Activated CD4-positive, alpha-beta T cell treated with anti-CD3 and anti-CD28 coated beads, Interleukin-2, amount 50 U/mL, for 16 hours (primary cell): ENCODE measurements around the gene ARID5A.
"Not testable (repeated sequence)": the region's sequence is repeated elsewhere in the genome, so short reads cannot be mapped to it uniquely, and the experiment has no call there.

ENCODE experiments used
- DNase-seq: peaks from one replicate; pipeline ENCODE4 v3.0.0-alpha.2; 2020

ARID5A gene

DNA sequence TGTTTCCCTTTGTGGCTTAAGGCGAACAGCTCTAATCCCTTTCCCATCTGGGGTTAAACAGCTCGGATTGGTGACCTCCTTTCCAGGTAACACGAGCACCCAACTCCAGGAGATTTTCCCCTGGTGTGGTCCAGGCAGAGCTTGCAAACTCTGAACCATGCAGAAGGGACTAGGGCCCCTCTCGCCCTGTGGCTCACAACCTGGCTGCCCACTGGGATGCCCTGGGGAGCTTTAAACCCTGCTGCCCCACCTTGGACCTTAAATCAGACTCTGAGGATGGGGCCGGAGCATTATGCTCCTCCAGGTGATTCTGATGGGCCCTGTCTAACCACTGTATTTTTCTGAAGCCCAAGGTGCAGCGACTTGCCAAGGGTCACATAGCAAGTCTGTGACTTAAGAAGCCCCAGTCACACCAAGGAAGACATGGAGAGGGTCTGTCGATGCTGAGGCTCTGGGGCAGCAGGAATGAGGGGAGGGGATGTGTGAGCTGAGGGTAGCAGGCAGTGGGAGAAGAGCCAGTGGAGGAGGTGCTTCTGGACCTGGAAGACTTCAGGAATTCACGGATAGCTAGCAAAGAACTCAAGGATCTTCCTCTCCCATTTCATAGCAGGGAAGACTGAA lies 5.9 kb downstream of the ARID5A start:
- DNase-seq, result no peak

DNA sequence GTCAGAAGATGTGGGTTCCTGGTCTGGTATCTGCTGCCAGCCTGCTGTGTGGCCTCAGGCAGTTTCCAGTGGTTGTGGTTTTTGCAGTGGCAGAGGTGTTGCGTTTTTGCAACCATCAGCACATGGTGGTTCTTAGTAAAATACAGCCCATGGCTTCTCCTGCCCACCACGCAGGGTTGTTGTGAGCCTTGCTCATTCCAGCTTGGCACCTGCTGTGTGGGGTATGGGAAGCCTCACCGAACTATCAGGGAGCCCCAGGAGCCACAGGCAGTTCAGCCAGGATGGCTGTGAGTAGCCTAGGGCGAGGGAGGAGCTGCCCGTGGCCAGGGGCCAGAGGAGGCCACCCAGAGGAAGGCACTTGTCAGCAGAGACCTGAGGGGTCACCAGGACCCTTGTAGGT lies 9.8 kb downstream of the ARID5A start:
- DNase-seq, result peak; percentile 71

DNA sequence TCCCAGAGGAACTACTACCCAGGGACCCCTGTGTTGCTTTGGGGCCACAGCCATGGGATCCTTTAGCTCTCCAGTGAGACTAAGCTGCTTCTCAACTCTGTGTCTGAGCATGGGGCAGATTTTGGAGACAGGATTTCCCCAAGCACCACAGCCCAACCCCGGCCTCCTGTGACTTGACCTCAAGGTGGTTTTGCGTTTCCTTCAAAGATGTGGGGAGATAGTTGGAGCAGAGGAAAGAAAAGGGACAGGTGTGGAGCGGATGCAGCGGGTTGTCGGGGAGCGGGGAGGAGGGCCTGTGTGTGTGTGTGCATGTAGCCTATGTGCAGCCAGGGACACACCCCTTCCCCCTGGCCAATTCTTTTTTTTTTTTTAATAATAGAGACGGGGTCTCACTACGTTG lies 10.2 kb downstream of the ARID5A start:
- DNase-seq, result peak; percentile 58

DNA sequence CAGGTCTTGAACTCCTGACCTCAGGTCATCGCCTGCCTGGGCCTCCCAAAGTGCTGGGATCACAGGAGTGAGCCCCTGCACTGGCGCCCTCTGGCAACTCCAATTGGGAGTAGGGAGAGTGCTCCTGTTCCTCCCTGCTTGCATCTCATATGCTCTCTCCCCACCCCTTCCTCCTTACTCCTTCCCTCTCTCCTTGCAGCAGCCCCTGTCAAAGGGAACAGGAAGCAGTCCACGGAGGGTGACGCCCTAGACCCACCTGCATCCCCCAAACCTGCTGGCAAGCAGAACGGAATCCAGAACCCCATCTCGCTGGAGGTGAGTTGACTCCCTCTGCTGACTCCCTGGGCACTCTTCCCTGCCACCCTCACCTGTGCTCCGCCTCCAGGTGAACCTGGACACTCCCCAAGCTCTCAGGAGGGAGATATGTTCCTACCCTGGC lies 10.7 kb downstream of the ARID5A start:
- no peak for DNase-seq

DNA sequence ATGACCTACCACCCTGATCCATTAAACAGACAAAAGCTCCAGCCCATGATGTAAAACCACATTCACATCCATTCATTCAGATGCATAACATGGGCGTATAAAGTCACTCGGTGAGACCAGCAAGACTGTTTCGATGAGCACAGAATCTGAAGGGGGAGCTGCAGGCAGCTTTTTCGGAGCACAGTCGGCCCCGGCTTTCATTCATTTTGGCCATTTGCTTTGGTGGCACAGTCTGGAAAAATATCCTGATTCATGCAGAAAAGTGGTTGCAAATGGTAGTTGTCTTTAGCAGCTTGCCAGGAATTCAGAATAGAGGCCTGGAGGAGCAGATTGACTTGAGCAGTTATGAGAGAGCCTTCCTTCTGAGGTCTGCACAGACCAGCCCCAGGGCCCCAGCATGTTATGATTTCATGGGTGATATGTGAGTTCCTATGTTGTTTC lies 11.2 kb downstream of the ARID5A start:
- DNase-seq, result no peak

DNA sequence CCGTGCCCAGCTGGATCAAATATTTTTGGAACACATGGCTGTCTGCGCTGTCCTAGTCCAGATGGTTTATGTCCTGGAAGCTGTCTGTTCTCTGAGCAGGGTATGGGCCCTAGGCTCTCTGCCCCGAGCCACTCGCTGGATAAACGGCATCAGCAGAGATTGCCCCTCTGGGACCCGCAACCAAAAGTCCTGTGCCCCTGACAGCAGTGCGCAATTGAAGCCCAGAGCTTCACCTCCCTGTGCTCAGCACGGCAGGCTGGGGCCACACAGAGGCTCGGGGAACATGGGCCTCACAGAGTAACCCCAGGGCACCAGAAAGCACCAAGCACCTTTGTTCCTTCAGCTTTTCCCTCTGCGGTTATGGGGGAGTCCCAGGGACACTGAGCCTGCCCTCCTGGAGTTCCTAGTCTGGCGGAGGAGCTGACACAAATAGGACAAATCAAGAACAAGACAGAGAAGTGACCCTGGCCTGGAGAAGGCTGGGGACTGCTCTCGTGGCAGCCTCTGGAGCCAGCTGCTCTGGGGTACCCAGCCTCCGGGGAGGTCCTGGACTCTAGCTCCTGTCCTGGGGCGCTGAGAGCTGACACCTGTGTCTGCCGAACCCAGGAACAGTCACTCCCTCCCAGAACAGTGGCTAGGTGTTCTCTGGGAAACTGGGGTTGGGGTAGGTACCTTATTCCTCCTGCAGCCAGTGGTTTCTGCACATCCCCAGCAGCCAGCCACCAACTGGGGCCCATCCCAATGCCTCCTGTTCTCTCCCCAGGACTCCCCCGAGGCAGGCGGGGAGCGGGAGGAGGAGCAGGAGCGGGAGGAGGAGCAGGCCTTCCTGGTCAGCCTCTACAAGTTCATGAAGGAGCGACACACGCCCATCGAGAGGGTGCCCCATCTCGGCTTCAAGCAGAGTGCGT lies 12.3 kb downstream of the ARID5A start:
- DNase-seq, result no peak

DNA sequence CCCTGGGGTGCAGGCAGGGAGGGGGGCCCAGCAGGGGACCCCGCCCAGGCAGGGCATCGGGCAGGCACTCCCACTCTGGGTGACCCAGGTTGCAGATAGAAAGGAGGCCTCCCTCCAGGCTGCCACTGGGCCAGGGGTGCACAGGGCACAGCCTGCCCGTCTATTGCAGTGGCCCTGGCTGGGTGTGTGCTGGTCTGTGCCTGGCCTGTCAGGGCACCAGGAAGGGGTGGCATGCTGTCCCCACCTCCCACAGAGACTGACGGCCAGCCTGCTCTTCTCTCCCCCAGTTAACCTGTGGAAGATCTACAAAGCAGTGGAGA lies 12.9 kb downstream of the ARID5A start:
- DNase-seq, result no peak

DNA sequence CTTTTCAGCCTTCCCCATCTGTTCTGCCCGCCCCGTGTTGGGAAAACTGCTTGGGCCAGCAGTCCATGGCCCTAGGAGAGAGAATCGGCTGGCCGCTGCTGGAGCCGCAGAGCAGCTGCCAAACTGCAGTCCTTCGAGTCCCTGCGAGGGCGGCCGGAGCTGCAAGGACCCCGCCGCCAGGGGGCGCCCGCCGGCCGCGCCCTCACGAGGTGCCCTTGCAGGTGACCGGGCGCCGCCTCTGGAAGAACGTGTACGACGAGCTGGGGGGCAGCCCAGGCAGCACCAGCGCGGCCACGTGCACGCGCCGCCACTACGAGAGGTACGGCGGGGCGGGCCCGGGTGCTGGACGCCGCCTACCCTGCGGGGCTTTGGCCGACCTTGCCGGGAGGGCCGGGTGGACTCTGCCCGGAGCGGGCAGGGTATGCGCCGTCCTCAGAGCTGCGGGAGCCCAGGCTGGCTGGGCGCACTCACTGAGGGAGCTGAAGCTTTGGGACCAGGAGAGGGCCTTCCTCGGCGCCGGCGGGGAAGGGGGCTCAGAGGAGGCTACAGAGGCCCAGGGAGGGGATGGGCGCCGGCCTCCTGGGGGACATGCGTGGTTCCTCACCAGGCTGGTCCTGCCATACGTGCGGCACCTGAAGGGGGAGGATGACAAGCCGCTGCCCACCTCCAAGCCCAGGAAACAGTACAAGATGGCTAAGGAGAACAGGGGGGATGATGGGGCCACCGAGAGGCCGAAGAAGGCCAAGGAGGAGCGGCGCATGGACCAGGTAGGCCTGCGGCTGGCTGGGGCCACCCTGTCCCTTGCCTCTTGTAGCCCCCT lies 13.6 kb downstream of the ARID5A start:
- no peak for DNase-seq

DNA sequence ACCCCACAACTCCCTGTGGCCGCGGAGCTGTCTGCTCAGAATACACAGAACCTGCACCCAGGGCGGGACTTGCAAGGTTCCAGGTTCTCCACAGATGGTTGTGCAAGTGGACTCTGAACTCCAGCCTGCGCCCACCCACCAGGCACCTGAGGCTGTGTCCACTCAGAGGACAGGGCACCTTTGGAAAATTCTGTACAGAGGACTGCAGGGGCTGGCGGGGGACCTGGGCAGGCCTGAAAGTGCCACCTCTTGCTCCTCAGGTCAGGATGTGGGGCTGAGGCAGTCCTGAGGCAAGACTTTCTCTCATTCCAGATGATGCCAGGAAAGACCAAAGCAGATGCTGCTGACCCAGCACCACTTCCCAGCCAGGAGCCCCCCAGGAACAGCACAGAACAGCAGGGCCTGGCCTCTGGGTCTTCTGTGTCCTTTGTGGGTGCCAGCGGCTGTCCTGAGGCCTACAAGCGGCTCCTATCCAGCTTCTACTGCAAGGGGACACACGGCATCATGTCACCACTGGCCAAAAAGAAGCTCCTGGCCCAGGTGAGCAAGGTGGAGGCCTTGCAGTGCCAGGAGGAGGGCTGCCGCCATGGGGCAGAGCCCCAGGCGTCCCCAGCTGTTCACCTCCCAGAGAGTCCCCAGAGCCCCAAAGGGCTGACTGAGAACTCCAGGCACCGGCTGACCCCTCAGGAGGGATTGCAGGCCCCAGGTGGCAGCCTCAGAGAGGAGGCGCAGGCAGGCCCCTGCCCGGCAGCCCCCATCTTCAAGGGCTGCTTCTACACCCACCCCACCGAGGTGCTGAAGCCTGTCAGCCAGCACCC lies 14.4 kb downstream of the ARID5A start:
- no peak for DNase-seq

DNA sequence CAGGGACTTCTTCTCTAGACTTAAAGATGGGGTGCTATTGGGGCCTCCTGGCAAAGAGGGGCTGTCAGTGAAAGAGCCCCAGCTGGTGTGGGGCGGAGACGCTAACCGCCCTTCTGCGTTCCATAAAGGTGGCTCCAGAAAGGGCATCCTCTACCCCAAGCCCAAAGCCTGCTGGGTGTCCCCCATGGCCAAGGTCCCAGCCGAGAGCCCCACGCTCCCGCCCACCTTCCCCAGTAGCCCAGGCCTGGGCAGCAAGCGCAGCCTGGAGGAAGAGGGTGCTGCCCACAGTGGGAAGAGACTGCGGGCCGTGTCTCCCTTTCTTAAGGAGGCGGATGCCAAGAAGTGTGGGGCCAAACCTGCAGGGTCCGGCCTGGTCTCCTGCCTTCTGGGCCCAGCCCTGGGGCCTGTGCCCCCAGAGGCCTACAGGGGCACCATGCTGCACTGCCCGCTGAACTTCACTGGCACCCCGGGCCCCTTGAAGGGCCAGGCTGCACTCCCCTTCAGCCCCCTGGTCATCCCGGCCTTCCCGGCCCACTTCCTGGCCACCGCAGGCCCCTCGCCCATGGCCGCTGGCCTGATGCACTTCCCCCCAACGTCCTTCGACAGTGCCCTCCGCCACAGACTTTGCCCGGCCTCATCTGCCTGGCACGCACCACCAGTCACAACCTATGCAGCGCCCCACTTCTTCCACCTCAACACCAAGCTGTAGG lies 15.2 kb downstream of the ARID5A start:
- DNase-seq, result no peak

DNA sequence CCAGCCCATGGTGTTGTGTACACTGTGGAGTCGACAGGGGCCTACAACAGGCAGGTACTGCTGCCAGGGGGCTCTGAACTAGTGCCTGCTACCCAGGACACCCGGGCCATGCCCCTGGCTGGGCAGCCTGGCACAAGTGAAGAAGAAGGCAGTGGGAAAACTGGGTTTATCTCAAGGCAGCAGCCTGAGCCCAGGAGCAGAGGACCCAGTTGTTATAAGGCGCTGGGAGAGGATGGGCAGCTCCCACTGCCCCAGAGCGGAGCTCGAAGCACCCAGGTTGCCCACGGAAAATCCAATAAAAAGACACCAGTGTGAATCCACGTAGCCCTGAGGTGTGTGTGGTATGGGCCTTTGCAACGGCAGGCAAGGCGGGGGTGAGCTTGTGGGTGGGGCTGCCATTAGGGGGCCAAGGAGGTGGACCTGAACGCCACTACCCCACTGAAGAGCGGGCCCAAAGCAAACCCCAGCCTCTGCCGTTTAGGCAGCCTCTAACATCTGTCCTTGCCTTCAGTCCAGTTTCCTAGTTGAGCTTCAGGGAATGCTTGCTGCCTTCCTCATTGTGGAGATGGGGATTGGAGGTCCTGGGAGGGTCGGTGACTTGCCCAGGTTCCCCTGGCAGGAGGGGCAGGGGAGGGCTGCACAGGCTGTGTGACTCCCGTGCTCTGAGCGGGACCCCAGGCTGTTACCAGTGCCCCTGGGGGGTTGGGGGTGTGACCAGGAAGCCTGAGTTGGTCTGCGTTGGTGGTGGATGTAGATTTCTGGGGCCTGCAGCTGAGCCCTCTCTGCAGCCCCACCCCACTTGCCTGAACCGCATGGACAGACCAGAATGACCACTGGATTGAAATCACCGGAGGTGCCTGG lies 16.0 kb downstream of the ARID5A start:
- no peak for DNase-seq

DNA sequence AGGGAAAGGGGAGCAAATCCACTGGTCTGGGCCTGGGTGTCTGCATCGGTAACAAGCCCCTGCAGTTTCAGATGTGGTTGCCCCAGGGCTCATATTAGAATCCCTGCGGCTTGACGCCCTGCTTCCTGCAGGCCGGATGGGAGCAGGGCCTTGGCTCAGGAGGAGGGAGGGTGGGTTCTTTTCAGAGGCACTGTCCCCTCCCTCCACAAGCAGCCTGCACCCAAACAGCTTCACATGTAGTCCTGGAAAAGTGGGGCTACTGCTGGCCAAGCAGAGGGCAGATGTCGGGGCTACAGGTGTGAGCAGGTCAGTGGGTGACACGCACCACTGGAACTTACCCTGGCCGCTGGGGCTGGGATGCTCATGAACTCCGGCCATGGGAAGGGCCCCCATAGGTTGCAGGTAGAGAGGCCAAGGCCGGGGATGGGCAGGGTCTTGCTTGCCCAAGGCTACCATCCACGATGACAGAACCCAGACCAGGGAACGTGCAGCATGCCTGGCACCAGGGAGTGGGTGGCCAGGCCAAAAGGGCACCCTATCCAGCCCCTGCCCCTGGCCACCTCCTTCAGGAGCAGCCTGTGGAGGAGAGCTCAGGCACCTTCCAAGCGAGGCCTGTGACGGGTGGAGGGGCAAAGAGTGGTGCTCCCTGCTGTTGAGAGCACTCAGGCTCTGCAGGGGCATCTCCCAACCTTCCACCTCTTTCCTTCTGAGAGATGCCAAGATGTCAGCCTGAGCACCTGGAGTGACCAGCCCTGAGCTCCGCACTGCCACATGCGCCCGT lies 16.8 kb downstream of the ARID5A start:
- DNase-seq, result no peak

DNA sequence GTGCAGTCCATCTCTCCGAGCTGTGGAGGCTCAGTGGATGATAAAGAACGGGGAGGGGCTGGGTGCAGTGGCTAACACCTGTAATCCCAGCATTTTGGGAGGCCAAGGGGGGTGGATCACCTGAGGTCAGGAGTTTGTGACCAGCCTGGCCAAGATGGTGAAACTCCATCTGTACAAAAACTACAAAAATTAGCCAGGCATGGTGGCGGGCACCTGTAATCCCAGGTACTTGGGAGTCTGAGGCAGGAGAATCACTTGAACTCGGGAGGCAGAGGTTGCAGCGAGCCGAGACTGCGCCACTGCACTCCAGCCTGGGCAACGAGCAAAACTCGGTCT lies 17.4 kb downstream of the ARID5A start:
- not testable (repeated sequence) for DNase-seq

DNA sequence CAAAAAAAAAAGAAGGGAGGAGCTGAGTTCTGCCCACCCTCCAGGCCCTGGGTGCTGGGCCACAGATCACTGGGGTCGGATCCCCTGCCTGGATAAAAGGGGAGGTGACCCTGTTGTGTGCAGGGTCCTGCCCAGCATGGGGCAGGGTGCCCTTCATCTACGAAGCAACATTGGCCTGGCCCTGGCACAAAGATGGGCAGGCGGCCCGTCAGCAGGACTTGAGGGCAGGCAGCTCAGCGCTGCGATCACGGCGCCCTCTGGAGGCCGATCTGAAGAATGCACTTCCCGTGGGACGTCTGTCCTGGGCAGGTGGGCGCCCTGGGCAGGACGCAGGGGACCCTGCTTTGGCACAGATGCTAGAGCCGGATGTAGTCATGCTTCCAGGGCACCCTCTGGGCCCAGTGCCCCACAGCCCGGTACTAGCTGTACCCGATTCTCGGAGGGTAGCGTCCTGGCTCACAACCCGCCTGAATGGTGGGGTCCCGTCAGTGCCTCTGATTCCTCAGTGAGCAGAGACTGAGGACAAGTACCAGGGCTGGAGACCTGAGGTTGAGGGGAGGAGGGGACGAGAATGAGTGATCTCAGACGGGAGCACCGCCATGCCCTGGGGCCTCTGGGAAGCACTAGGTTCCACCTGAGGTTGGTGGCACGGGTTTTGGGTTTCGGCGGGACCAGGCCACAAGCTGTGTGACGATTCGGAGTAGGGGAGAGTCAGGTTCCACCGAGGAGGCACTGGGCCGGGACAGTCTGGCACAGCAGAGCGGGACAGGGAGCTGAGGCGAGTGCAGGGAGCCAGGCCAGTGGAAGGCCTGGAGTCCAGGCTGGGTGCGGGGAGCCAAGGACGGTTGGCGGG lies 18.0 kb downstream of the ARID5A start:
- DNase-seq, result peak; percentile 62

DNA sequence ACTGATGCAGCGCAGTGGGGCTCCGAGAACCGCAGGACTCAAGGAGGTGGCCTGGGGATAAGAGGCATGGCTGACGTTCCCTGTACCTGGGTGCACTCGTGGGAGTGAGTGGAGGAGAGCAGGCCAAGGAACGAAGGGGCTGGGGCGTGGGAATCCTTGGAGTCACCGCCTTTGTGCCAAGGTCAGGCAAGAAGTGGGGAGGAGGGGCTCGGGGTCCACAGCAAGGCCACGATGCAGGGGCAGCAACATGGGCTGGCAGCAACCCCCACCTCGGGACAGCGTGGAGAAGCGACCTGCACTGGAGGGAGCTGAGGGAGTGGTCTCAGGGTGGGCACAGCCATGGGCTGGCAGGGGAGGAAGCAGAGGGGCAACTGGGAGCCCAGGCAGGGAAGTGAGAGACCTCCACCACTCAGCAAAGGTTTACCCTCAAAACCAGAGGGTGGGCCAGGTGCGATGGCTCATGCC lies 18.6 kb downstream of the ARID5A start:
- no peak for DNase-seq

DNA sequence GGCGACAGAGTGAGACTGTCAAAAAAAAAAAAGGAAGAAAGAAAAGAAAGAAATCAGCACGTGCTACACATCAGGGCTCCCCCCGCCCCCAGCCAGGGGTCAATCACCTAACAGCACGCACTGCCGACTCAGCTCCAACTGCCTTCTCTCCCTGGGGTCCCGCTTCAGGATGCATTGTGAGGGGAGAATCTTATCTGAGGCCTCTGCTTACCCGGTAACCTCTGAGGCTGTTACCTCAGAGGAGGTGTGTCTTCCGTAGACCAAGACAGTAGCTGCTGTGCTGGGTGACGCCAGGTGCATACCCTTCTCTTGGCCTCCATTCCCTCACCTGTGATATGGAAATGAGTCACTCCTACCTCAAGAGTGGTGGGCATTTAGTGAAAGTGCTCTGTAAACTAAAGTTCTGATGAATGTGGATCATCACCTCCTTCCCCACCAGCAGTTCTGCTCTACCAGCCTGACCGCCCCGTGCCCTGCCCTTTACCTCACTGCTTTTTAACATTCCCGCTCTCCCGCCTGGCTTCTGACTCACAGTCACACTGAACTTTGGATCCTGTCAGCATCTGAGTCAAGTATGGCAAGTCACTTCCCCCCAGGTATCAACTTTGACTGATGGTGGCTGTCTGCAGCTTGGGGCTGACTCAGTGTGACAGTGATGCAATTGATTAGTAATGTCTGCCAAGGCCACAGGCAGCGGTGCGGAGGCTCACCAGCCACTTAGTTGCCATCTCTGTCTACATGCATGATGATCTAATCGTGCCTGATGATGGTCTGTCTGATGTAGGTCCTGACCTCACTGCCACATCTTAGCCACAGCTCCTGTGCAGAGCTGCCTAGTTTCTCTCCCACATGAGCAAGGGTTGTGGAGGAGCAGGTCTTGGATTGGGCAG lies 20.1 kb downstream of the ARID5A start:
- DNase-seq, result peak; percentile 79

DNA sequence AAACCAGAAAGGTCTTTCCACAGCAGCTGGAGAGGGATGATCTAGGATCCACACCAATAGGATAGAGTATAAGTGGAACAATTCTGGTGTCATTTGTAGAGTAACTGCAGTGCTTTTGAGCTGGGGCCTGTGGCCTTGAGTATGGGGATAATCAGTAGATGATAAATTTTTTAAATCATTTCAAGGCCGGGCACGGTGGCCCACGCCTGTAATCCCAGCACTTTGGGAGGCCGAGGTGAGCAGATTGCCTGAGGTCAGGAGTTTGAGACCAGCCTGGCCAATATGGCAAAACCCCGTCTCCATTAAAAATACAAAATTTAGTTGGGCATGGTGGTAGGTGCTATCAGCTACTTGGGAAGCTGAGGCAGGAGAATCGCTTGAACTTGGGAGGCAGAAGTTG lies 20.9 kb downstream of the ARID5A start:
- not testable (repeated sequence) for DNase-seq

DNA sequence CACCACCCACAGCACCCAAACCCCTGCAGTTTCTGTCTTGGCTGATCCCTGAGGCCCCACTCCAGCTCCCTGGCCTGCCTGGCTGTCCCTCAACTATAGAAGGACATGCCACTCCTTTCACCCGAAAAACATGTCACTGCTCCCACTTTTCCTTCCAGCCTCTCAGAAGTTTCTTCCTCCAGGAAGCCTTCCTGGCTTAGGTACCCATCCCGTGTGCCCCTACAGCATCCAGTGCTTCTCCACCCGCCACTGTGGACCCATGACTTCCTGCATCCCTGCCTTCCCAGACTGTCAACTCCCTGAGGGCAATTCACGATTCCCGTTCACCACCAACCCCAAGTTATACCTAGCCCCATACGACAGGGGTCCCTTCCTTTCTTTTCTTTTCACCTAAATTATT lies 21.5 kb downstream of the ARID5A start:
- DNase-seq, result no peak
